Caco-2 (cell line): Measurements from ENCODE around the gene GHRH. TPM values are rescaled to one million over a fixed set of nuclear protein-coding genes. Genes with fewer than 3 reads are reported as not detected.
A peak's percentile ranks its signal among the peaks of the same experiment; 100 is the strongest.

ENCODE experiments used
- BruUV-seq: library from RNA; stranded (reverse); fragments of 400-500 nt; replicated peaks from 2 replicates; lab custom pipeline; 2021; lab: Mats Ljungman, UMichigan
- CTCF ChIA-PET: fragments of 300-600 bp; sonication (Branson Sonifier 250); formaldehyde crosslinking; loops from one replicate; lab custom pipeline; 2022; ENCODE audit warnings: antibody characterized with exemption; lab: Charles Lee
- POLR2A ChIA-PET: fragments of 300-600 bp; sonication (Branson Sonifier 250); formaldehyde crosslinking; loops from one replicate; lab custom pipeline; 2022; ENCODE audit warnings: antibody characterized with exemption; lab: Charles Lee
- DNase-seq, 2 experiments: peaks; one replicate each; pipeline versions ENCODE4 v3.0.0 to v3.0.0-alpha.2; 2020 to 2022
- H3K27me3 ChIP-seq: replicated peaks from 2 replicates; pipeline ENCODE4 v1.6.0; 2011; ENCODE audit warnings: low read length; ENCODE audit not compliant: control insufficient read depth, insufficient read depth
- H3K36me3 ChIP-seq: 2 replicates; pipeline ENCODE4 v1.5.1; 2011; ENCODE audit warnings: low read length; ENCODE audit not compliant: control insufficient read depth, insufficient read depth
- H3K4me1 ChIP-seq: fragments of 250-450 bp; sonication (Bioruptor Pico); 2 replicates; pipeline ENCODE4 v1.5.1; 2020; ENCODE audit warnings: mild to moderate bottlenecking
- H3K4me3 ChIP-seq: 2 replicates; pipeline ENCODE4 v1.5.1; 2011; ENCODE audit warnings: low read depth, mild to moderate bottlenecking, control low read depth, low read length
- H3K9me3 ChIP-seq: fragments of 250-450 bp; sonication (Bioruptor Pico); 2 replicates; pipeline ENCODE4 v1.5.1; 2020; ENCODE audit warnings: mild to moderate bottlenecking, moderate library complexity
- H3K27ac Mint-ChIP-seq: one replicate; pipeline ENCODE4 v1.8.0; 2022; ENCODE audit warnings: mixed read lengths; ENCODE audit not compliant: unreplicated experiment
- H3K27me3 Mint-ChIP-seq: one replicate; pipeline ENCODE4 v1.8.0; 2022; ENCODE audit warnings: mixed read lengths; ENCODE audit not compliant: insufficient read depth, unreplicated experiment
- H3K36me3 Mint-ChIP-seq: one replicate; pipeline ENCODE4 v1.8.0; 2022; ENCODE audit warnings: mild to moderate bottlenecking, mixed read lengths; ENCODE audit not compliant: insufficient read depth, unreplicated experiment
- H3K4me1 Mint-ChIP-seq: one replicate; pipeline ENCODE4 v1.8.0; 2022; ENCODE audit warnings: low read depth, mixed read lengths; ENCODE audit not compliant: unreplicated experiment
- H3K4me3 Mint-ChIP-seq: one replicate; pipeline ENCODE4 v1.8.0; 2022; ENCODE audit warnings: mild to moderate bottlenecking, moderate library complexity, mixed read lengths; ENCODE audit not compliant: unreplicated experiment
- H3K9me3 Mint-ChIP-seq: one replicate; pipeline ENCODE4 v1.8.0; 2022; ENCODE audit warnings: mixed read lengths; ENCODE audit not compliant: unreplicated experiment
- intact Hi-C: fragments of 100-400 bp; cut with micrococcal nuclease; formaldehyde crosslinking; loops from one replicate; pipeline ENCODE4 v1.10.0; 2022; ENCODE audit not compliant: unreplicated experiment
- total RNA-seq: library from RNA; stranded (reverse); gene quantifications from 2 replicates; pipeline ENCODE4 v1.2.3, GENCODE V29; 2022
- TF ChIP-seq, protein P1 (sequence below), 2 experiments: fragments of 200-600 bp in 1 of 2; IDR thresholded peaks; 1 replicate in 1 of 2; 2 replicates in 1 of 2; pipeline versions ENCODE4 v1.5.1 to v1.8.0; 2011 to 2022; ENCODE audit warnings: antibody characterized with exemption in 1 of 2, control low read depth in 1 of 2, inconsistent platforms in 1 of 2, low read depth in 1 of 2, low read length in 1 of 2, mild to moderate bottlenecking in 1 of 2, moderate library complexity in 1 of 2; ENCODE audit not compliant: insufficient read depth in 1 of 2, severe bottlenecking in 1 of 2, unreplicated experiment in 1 of 2

GHRH gene
- total RNA-seq, 1 experiment from 2014 or later = not detected

GRCh38 chr20:37283530-37284195 lies 22.0 kb upstream of the GHRH start:
- no peaks in the 10 kb centered on the region for H3K9me3 ChIP-seq
- ChIA-PET POLR2A (interaction anchor here (0.6 kb wide), 1 partner anchor 43 kb away, joined by 4 read pairs; no protein-coding TSS in a partner anchor), CTCF (interaction anchor here (1.0 kb wide), 1 partner anchor 24 kb away, joined by 3 read pairs; no protein-coding TSS in a partner anchor)
- no peaks in the 10 kb centered on the region for H3K36me3 ChIP-seq
- no peaks in the 10 kb centered on the region for H3K27me3 ChIP-seq
- no peaks in the 10 kb centered on the region for H3K27me3 Mint-ChIP-seq
- no TSS peak for BruUV-seq
- peaks cover 7% of the 10 kb centered on the region for H3K4me1 Mint-ChIP-seq
- intact Hi-C loops = loop anchor here (2.0 kb wide), 1 partner anchor 99 kb away; no protein-coding TSS in a partner anchor
- H3K4me3 Mint-ChIP-seq = no peak overlapping the region
- no peak for DNase-seq
- no peak overlapping the region for H3K27ac Mint-ChIP-seq
- H3K9me3 Mint-ChIP-seq = no peaks in the 10 kb centered on the region
- no peak overlapping the region for H3K4me3 ChIP-seq
- TF ChIP-seq, protein P1, sequence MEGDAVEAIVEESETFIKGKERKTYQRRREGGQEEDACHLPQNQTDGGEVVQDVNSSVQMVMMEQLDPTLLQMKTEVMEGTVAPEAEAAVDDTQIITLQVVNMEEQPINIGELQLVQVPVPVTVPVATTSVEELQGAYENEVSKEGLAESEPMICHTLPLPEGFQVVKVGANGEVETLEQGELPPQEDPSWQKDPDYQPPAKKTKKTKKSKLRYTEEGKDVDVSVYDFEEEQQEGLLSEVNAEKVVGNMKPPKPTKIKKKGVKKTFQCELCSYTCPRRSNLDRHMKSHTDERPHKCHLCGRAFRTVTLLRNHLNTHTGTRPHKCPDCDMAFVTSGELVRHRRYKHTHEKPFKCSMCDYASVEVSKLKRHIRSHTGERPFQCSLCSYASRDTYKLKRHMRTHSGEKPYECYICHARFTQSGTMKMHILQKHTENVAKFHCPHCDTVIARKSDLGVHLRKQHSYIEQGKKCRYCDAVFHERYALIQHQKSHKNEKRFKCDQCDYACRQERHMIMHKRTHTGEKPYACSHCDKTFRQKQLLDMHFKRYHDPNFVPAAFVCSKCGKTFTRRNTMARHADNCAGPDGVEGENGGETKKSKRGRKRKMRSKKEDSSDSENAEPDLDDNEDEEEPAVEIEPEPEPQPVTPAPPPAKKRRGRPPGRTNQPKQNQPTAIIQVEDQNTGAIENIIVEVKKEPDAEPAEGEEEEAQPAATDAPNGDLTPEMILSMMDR (IDR thresholded peaks at IDR 0.05; ENCODE audit: insufficient read depth in 1 of 2, low read depth in 1 of 2, low read length in 1 of 2, severe bottlenecking in 1 of 2, unreplicated experiment in 1 of 2) = no peak
- H3K4me1 ChIP-seq = peaks cover 28% of the 10 kb centered on the region
- no peaks in the 10 kb centered on the region for H3K36me3 Mint-ChIP-seq

- Histone ChIP-seq H3K4me1 (peaks cover 25% of the 10 kb centered on the region), H3K27me3 (no peaks in the 10 kb centered on the region), H3K36me3 (no peaks in the 10 kb centered on the region), H3K4me3 (no peak overlapping the region), H3K9me3 (no peaks in the 10 kb centered on the region)
- H3K36me3 Mint-ChIP-seq = no peaks in the 10 kb centered on the region
- H3K9me3 Mint-ChIP-seq = no peaks in the 10 kb centered on the region
- CTCF ChIA-PET = interaction anchor here (0.6 to 1.4 kb wide), 9 partner anchors 23 to 253 kb away, joined by 3 to 6 read pairs (median 3); no protein-coding TSS in a partner anchor
- H3K4me3 Mint-ChIP-seq = no peak overlapping the region
- no TSS peak for BruUV-seq
- H3K27ac Mint-ChIP-seq = no peak overlapping the region
- TF ChIP-seq, protein P1 (IDR thresholded peaks at IDR 0.05; ENCODE audit: insufficient read depth in 1 of 2, low read depth in 1 of 2, low read length in 1 of 2, severe bottlenecking in 1 of 2, unreplicated experiment in 1 of 2) = peak; percentile 61 to 69
- peak in 1 of 2 experiments; percentile 55 for DNase-seq
- H3K27me3 Mint-ChIP-seq = no peaks in the 10 kb centered on the region
- POLR2A ChIA-PET = interaction anchor here (0.5 kb wide), 1 partner anchor 195 kb away, joined by 3 read pairs; no protein-coding TSS in a partner anchor
- intact Hi-C loops = loop anchor here (1.0 to 2.0 kb wide), 2 partner anchors 100 to 252 kb away; no protein-coding TSS in a partner anchor
- H3K4me1 Mint-ChIP-seq = peaks cover 7% of the 10 kb centered on the region
Observed at GRCh38 chr20:37282556-37282955, 20.9 kb upstream of the GHRH start.

DNA sequence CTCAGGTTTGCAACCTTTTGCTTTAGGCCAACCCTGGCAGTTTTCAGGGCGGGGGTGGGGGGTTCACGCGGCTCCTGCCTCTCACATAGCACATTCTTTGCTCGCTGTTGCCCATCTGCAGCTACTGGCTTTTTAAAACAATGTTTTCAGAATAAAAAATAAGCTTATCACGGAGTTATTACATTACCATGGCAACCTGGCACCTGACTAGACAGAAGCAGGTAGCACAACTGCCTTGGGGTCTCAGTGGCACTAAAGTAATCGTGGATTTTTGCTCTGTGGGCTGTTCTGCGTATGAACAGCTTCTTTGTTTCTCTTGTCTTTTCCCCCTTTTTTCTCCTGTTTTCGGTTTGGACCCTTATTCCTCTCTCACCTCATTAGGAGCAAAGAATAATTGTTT lies 18.8 kb upstream of the GHRH start:
- BruUV-seq = no TSS peak
- Mint-ChIP-seq H3K27me3 (no peaks in the 10 kb centered on the region), H3K27ac (no peak overlapping the region), H3K9me3 (no peaks in the 10 kb centered on the region), H3K36me3 (no peaks in the 10 kb centered on the region), H3K4me3 (no peak overlapping the region), H3K4me1 (no peaks in the 10 kb centered on the region)
- DNase-seq = no peak
- H3K27me3 ChIP-seq = no peaks in the 10 kb centered on the region
- intact Hi-C loops = no loop called here
- POLR2A ChIA-PET = interaction anchor here (0.6 to 1.3 kb wide), 2 partner anchors 9 to 350 kb away, joined by 3 to 6 read pairs; partner anchors contain the start of gene MANBAL
- H3K4me1 ChIP-seq = peaks cover 25% of the 10 kb centered on the region
- H3K4me3 ChIP-seq = no peak overlapping the region
- no peaks in the 10 kb centered on the region for H3K9me3 ChIP-seq
- TF ChIP-seq, protein P1 (IDR thresholded peaks at IDR 0.05; ENCODE audit: insufficient read depth in 1 of 2, low read depth in 1 of 2, low read length in 1 of 2, severe bottlenecking in 1 of 2, unreplicated experiment in 1 of 2) = no peak
- no peaks in the 10 kb centered on the region for H3K36me3 ChIP-seq
- CTCF ChIA-PET = interaction anchor here (0.7 to 1.2 kb wide), 2 partner anchors 9 to 284 kb away, joined by 3 read pairs; partner anchors contain the start of gene MANBAL
